Right lung (tissue), 5 donors: ENCODE data around the gene CR1. TPM values are rescaled to one million over a fixed set of nuclear protein-coding genes. Genes with fewer than 3 reads are reported as not detected.
"Not testable (repeated sequence)": the region's sequence is repeated elsewhere in the genome, so short reads cannot be mapped to it uniquely, and the experiment has no call there.

Experiments used
- DNase-seq, 2 donors: peaks; one replicate each; pipeline ENCODE4 v3.0.0-alpha.2; 2013
- polyA plus RNA-seq, 5 donors: library from polyadenylated mRNA; unstranded; fragments of 120-200 nt; gene quantifications; one replicate each; pipeline versions ENCODE4 v1.2.1 to v1.2.3, GENCODE V29; 2013; ENCODE audit warnings: inconsistent platforms in 1 of 5, low replicate concordance in 1 of 5; ENCODE audit not compliant: insufficient read length in 5 of 5, insufficient read depth in 1 of 5

CR1 gene
- polyA plus RNA-seq, 5 donors: 0.42 to 0.84 (median 0.73) TPM

GRCh38 chr1:207503950-207504349, 8.0 kb downstream of the CR1 start:
- DNase-seq: no peak

- DNase-seq: no peak
These were observed 8.5 kb downstream of the CR1 start for GRCh38 chr1:207504438-207504837.

- no peak for DNase-seq
These were observed 14.5 kb downstream of the CR1 start for GRCh38 chr1:207510444-207510843.

- no peak for DNase-seq
These were observed 18.9 kb downstream of the CR1 start for GRCh38 chr1:207514890-207515289.

- no peak for DNase-seq
These were observed 20.8 kb downstream of the CR1 start for GRCh38 chr1:207516729-207517128.

GRCh38 chr1:207518608-207519236, 22.8 kb downstream of the CR1 start:
- DNase-seq: no peak

- DNase-seq: no peak
These were observed 23.8 kb downstream of the CR1 start for GRCh38 chr1:207519505-207520399.

- DNase-seq: not testable (repeated sequence)
These were observed 24.7 kb downstream of the CR1 start for GRCh38 chr1:207520400-207521345.

- not testable (repeated sequence) for DNase-seq
These were observed 29.3 kb downstream of the CR1 start for GRCh38 chr1:207525239-207525638.

- DNase-seq: not testable (repeated sequence)
These were observed 32.4 kb downstream of the CR1 start for GRCh38 chr1:207528401-207528800.

- DNase-seq: not testable (repeated sequence)
These were observed 40.3 kb downstream of the CR1 start for GRCh38 chr1:207536263-207536662.

- DNase-seq: not testable (repeated sequence)
These were observed 50.9 kb downstream of the CR1 start for GRCh38 chr1:207546677-207547357.

GRCh38 chr1:207554823-207555222, 58.9 kb downstream of the CR1 start:
- not testable (repeated sequence) for DNase-seq

GRCh38 chr1:207565546-207566468, 69.8 kb downstream of the CR1 start:
- peak in 1 of 2 donors; percentile 1 for DNase-seq

GRCh38 chr1:207571926-207572325, 76.0 kb downstream of the CR1 start:
- DNase-seq: not testable (repeated sequence)

- not testable (repeated sequence) for DNase-seq
These were observed 77.1 kb downstream of the CR1 start for GRCh38 chr1:207573074-207573473.

- DNase-seq: not testable (repeated sequence)
These were observed 79.4 kb downstream of the CR1 start for GRCh38 chr1:207575381-207575780.

- DNase-seq: no peak
These were observed 83.0 kb downstream of the CR1 start for GRCh38 chr1:207578796-207579435.

- DNase-seq: peak in 1 of 2 donors; percentile 6
These were observed 83.5 kb downstream of the CR1 start for GRCh38 chr1:207579436-207579799.
